ENCODE measurements around the gene LGALSL.

DNA sequence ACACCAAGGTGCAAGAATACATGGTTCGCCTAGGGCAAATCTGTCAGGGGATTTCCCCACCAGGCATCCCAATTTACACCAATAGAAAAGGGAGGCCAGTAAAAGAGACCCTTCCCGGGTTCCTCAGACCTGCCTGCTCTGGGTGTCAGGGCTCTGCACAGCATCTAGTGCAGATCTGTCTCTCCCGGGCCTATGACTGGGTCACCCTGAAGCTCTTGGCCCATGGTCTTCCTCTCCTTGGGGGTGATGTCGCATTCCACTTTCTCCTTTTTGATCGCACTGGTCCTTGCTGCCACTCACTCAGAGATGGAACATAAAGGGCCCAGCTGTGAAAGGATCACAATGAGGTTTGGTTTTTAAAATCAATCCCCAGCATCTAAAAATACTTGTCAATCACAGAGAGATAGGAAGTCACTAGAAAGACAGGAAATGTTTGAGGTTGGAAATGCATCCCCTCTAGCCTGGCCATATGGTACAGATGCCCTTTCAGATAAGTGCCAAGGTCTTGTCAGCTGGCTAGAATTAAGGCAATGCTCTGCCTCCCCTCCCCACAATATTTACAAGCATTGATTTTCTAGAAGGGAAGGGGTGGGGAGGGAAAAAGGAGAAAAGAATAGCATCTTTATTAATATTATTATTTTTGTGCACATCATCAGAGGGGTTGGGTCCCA, 35.3 kb downstream of the LGALSL start:
- no peak for TF ChIP-seq CTCF (IDR thresholded peaks at IDR 0.05)
- no peak for TF ChIP-seq POLR2A (IDR thresholded peaks at IDR 0.05)

All from esophagus squamous epithelium (tissue), 4 donors.